NCI-H524 (cell line): ENCODE measurements around the gene GSTA1.
"Not testable (repeated sequence)": the region's sequence is repeated elsewhere in the genome, so short reads cannot be mapped to it uniquely, and the experiment has no call there.

Experiments
- DNase-seq, 2 experiments: peaks; one replicate each; lab custom pipeline; 2025; lab: John Stamatoyannopoulos, UW

GSTA1 gene

GRCh38 chr6:52757651-52758338 lies 45.8 kb downstream of the GSTA1 start:
- not testable (repeated sequence) for DNase-seq

GRCh38 chr6:52754443-52754842 lies 49.2 kb downstream of the GSTA1 start:
- DNase-seq: no peak

- not testable (repeated sequence) for DNase-seq
These were observed 50.5 kb downstream of the GSTA1 start for GRCh38 chr6:52753137-52753536.

- DNase-seq: no peak
These were observed 51.3 kb downstream of the GSTA1 start for GRCh38 chr6:52752310-52752709.

- peak; percentile 50 to 91 for DNase-seq
These were observed 54.0 kb downstream of the GSTA1 start for GRCh38 chr6:52749556-52750152.

- not testable (repeated sequence) for DNase-seq
These were observed 56.3 kb downstream of the GSTA1 start for GRCh38 chr6:52747301-52747700.

- DNase-seq: no peak
These were observed 57.4 kb downstream of the GSTA1 start for GRCh38 chr6:52746213-52746612.

GRCh38 chr6:52745764-52746201 lies 57.8 kb downstream of the GSTA1 start:
- no peak for DNase-seq

- DNase-seq: no peak
These were observed 61.7 kb downstream of the GSTA1 start for GRCh38 chr6:52741872-52742271.
